HepG2 (cell line): ENCODE measurements around the gene PRIMPOL. TPM values are rescaled to one million over a fixed set of nuclear protein-coding genes. Genes with fewer than 3 reads are reported as not detected.

Source experiments
- CBX1 ChIP-seq: IDR thresholded peaks from one replicate; pipeline ENCODE4 v1.6.1; 2016; ENCODE audit warnings: antibody characterized with exemption, low read depth
- HOXA5 ChIP-seq: sonication (generic); formaldehyde crosslinking; IDR thresholded peaks from 2 replicates; pipeline ENCODE4 v1.4.0; 2020; ENCODE audit warnings: missing genetic modification reagents
- IRF2 ChIP-seq: IDR thresholded peaks from 2 replicates; pipeline ENCODE4 v1.6.1; 2018; ENCODE audit warnings: missing genetic modification reagents, missing compliant biosample characterization
- KDM5A ChIP-seq: fragments of 200-600 bp; sonication (generic); IDR thresholded peaks from 2 replicates; pipeline ENCODE4 v1.7.0; 2018; ENCODE audit warnings: antibody characterized with exemption, mild to moderate bottlenecking, low read length, borderline replicate concordance
- NBN ChIP-seq: fragments of 450-650 bp; conservative IDR thresholded peaks from 2 replicates; pipeline ENCODE4 v1.6.1; 2017
- NFIB ChIP-seq: sonication (generic); formaldehyde crosslinking; IDR thresholded peaks from 2 replicates; pipeline ENCODE4 v1.9.0; 2021; ENCODE audit warnings: missing genetic modification reagents, mild to moderate bottlenecking, borderline replicate concordance
- PAX8 ChIP-seq: sonication (generic); formaldehyde crosslinking; IDR thresholded peaks from 2 replicates; pipeline ENCODE4 v1.8.0; 2022; ENCODE audit warnings: mild to moderate bottlenecking, missing genetic modification reagents, borderline replicate concordance
- SRF ChIP-seq: IDR thresholded peaks from 2 replicates; pipeline ENCODE4 v1.6.1; 2011; ENCODE audit warnings: mild to moderate bottlenecking, low read depth, low read length, moderate library complexity
- THAP11 ChIP-seq: IDR thresholded peaks from 2 replicates; pipeline ENCODE4 v1.6.1; 2016; ENCODE audit warnings: missing biosample characterization, missing genetic modification reagents
- ZFX ChIP-seq: sonication (generic); formaldehyde crosslinking; IDR thresholded peaks from 2 replicates; pipeline ENCODE4 v1.4.0; 2020; ENCODE audit warnings: mild to moderate bottlenecking, low read depth, missing genetic modification reagents, moderate library complexity
- ZNF460 ChIP-seq: sonication (generic); formaldehyde crosslinking; IDR thresholded peaks from 2 replicates; pipeline ENCODE4 v1.5.1; 2020; ENCODE audit warnings: missing genetic modification reagents, mild to moderate bottlenecking, borderline replicate concordance
- ZNF562 ChIP-seq: sonication (generic); formaldehyde crosslinking; IDR thresholded peaks from 2 replicates; pipeline ENCODE4 v1.8.0; 2022; ENCODE audit warnings: missing genetic modification reagents, borderline replicate concordance
- ZNF660 ChIP-seq: sonication (generic); formaldehyde crosslinking; IDR thresholded peaks from 2 replicates; pipeline ENCODE4 v1.5.1; 2020; ENCODE audit warnings: mild to moderate bottlenecking, low read depth, missing genetic modification reagents, borderline replicate concordance
- polyA plus RNA-seq, 8 experiments: library from polyadenylated mRNA; depleted of rRNA in 3 of 8; stranded (reverse) in 7 of 8; unstranded in 1 of 8; fragments of >200 nt; fragmentation: Illumina TruSeq in 4 of 8; extraction: Trizol in 4 of 8; gene quantifications; 2 replicates each; pipeline versions ENCODE4 v1.2.1 to v1.2.3, GENCODE V29; 2011 to 2016; ENCODE audit warnings: low read depth in 4 of 8, missing spikeins in 1 of 8, mixed read lengths in 1 of 8; ENCODE audit not compliant: insufficient read depth in 1 of 8
- total RNA-seq, 5 experiments: library from RNA; depleted of rRNA; stranded (reverse); fragments of >200 nt; fragmentation: Illumina TruSeq; extraction: Trizol; gene quantifications; 2 replicates each; pipeline ENCODE4 v1.2.3, GENCODE V29; 2016; ENCODE audit warnings: low read depth in 1 of 5
- TF ChIP-seq, protein P1 (sequence below): sonication (generic); formaldehyde crosslinking; IDR thresholded peaks from 2 replicates; pipeline ENCODE4 v1.4.0; 2020; ENCODE audit warnings: low read depth, missing genetic modification reagents
- TF ChIP-seq, protein P2 (sequence below): sonication (generic); formaldehyde crosslinking; IDR thresholded peaks from 2 replicates; pipeline ENCODE4 v1.4.0; 2020; ENCODE audit warnings: missing genetic modification reagents
- TF ChIP-seq, protein P3 (sequence below): sonication (generic); formaldehyde crosslinking; IDR thresholded peaks from 2 replicates; pipeline ENCODE4 v1.5.1; 2020; ENCODE audit warnings: mild to moderate bottlenecking, moderate library complexity, missing genetic modification reagents
- TF ChIP-seq, protein P4 (sequence below): sonication (generic); formaldehyde crosslinking; IDR thresholded peaks from 2 replicates; pipeline ENCODE4 v1.8.0; 2022; ENCODE audit warnings: low read depth, missing genetic modification reagents
- TF ChIP-seq, protein P5 (sequence below): IDR thresholded peaks from 2 replicates; pipeline ENCODE4 v1.6.1; 2016; ENCODE audit warnings: low read depth

PRIMPOL gene
- total and polyA plus RNA-seq, 2 of the 13 experiments (the other 11 are each of a cell fraction or from before 2014, with no cell fraction given) = 7.3 to 11.0 TPM

DNA sequence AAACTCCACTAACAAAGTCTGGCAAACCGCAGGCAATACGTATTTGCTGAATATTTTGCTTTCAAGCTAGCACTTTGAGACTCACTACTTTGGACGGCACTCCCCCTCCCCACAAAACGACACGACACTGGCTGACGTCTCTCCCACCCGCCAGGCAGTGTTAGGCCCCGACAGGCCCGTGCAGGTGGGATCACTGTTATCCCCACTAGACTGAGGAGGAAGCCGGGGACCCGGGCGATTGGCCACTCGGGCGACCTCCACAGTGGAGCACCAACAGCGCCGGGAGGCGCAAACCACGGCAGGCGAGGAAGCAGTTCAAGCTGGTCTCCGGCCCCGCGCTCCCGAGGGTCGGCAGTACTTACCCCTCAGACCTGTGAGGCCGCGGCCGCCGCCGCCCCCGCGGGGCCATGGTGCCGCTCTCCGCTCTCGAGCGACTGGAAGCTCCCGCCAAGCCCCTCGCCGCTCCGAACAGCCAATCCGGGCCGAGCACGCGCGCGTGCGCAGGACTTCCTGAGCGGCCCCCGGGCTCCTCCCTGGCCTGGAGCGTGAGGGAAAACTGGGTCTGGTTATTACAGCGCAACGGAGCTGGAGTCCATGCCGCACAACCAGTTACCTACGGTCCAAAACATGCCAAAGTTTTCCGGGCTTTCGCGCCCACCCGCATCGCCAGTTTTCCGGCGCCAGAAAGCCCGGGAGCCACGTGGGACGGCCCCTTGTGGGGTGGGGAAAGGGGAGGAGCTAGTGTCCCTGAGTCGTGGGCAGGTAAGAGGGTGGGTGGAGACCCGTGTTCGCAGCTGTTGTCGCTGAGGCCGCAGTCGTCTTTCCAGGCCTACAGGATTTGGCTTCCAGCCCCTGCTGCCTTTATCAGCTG, 84.4 kb downstream of the PRIMPOL start, which contains the start of gene CENPU (continued):
- no peak; the same call in none of the 2 replicates for TF ChIP-seq KDM5A
- peak; percentile 54; the same call in 1 of the 2 replicates for TF ChIP-seq SRF
- TF ChIP-seq ZNF460 (CRISPR knock-in tag) = no peak; the same call in 1 of the 2 replicates
- TF ChIP-seq, protein P1, sequence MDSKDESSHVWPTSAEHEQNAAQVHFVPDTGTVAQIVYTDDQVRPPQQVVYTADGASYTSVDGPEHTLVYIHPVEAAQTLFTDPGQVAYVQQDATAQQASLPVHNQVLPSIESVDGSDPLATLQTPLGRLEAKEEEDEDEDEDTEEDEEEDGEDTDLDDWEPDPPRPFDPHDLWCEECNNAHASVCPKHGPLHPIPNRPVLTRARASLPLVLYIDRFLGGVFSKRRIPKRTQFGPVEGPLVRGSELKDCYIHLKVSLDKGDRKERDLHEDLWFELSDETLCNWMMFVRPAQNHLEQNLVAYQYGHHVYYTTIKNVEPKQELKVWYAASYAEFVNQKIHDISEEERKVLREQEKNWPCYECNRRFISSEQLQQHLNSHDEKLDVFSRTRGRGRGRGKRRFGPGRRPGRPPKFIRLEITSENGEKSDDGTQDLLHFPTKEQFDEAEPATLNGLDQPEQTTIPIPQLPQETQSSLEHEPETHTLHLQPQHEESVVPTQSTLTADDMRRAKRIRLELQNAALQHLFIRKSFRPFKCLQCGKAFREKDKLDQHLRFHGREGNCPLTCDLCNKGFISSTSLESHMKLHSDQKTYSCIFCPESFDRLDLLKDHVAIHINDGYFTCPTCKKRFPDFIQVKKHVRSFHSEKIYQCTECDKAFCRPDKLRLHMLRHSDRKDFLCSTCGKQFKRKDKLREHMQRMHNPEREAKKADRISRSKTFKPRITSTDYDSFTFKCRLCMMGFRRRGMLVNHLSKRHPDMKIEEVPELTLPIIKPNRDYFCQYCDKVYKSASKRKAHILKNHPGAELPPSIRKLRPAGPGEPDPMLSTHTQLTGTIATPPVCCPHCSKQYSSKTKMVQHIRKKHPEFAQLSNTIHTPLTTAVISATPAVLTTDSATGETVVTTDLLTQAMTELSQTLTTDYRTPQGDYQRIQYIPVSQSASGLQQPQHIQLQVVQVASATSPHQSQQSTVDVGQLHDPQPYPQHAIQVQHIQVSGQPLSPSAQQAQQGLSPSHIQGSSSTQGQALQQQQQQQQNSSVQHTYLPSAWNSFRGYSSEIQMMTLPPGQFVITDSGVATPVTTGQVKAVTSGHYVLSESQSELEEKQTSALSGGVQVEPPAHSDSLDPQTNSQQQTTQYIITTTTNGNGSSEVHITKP (CRISPR knock-in tag) = 0 out of 2 replicates have a peak, but pooled peaks have one; percentile 62
- peak; percentile 95 for TF ChIP-seq HOXA5 (CRISPR knock-in tag)
- peak; percentile 87; the same call in 1 of the 2 replicates for TF ChIP-seq ZNF562 (CRISPR knock-in tag)
- TF ChIP-seq ZFX (CRISPR knock-in tag) = peak; percentile 90
- no peak for TF ChIP-seq NBN
- TF ChIP-seq, protein P2, sequence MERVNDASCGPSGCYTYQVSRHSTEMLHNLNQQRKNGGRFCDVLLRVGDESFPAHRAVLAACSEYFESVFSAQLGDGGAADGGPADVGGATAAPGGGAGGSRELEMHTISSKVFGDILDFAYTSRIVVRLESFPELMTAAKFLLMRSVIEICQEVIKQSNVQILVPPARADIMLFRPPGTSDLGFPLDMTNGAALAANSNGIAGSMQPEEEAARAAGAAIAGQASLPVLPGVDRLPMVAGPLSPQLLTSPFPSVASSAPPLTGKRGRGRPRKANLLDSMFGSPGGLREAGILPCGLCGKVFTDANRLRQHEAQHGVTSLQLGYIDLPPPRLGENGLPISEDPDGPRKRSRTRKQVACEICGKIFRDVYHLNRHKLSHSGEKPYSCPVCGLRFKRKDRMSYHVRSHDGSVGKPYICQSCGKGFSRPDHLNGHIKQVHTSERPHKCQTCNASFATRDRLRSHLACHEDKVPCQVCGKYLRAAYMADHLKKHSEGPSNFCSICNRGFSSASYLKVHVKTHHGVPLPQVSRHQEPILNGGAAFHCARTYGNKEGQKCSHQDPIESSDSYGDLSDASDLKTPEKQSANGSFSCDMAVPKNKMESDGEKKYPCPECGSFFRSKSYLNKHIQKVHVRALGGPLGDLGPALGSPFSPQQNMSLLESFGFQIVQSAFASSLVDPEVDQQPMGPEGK (CRISPR knock-in tag) = peak; percentile 81
- TF ChIP-seq, protein P3, sequence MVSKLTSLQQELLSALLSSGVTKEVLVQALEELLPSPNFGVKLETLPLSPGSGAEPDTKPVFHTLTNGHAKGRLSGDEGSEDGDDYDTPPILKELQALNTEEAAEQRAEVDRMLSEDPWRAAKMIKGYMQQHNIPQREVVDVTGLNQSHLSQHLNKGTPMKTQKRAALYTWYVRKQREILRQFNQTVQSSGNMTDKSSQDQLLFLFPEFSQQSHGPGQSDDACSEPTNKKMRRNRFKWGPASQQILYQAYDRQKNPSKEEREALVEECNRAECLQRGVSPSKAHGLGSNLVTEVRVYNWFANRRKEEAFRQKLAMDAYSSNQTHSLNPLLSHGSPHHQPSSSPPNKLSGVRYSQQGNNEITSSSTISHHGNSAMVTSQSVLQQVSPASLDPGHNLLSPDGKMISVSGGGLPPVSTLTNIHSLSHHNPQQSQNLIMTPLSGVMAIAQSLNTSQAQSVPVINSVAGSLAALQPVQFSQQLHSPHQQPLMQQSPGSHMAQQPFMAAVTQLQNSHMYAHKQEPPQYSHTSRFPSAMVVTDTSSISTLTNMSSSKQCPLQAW = peak; percentile 99
- TF ChIP-seq ZNF660 (CRISPR knock-in tag) = no peak
- no peak for TF ChIP-seq PAX8 (CRISPR knock-in tag)
- TF ChIP-seq THAP11 (CRISPR knock-in tag) = peak; percentile 91
- TF ChIP-seq, protein P4, sequence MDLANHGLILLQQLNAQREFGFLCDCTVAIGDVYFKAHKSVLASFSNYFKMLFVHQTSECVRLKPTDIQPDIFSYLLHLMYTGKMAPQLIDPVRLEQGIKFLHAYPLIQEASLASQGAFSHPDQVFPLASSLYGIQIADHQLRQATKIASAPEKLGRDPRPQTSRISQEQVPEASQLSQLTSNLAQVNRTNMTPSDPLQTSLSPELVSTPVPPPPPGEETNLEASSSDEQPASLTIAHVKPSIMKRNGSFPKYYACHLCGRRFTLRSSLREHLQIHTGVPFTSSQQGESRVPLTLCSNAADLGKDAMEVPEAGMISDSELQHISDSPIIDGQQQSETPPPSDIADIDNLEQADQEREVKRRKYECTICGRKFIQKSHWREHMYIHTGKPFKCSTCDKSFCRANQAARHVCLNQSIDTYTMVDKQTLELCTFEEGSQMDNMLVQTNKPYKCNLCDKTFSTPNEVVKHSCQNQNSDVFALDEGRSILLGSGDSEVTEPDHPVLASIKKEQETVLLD (CRISPR knock-in tag) = peak; percentile 60
- TF ChIP-seq IRF2 = peak; percentile 94
- TF ChIP-seq NFIB = no peak
- TF ChIP-seq, protein P5, sequence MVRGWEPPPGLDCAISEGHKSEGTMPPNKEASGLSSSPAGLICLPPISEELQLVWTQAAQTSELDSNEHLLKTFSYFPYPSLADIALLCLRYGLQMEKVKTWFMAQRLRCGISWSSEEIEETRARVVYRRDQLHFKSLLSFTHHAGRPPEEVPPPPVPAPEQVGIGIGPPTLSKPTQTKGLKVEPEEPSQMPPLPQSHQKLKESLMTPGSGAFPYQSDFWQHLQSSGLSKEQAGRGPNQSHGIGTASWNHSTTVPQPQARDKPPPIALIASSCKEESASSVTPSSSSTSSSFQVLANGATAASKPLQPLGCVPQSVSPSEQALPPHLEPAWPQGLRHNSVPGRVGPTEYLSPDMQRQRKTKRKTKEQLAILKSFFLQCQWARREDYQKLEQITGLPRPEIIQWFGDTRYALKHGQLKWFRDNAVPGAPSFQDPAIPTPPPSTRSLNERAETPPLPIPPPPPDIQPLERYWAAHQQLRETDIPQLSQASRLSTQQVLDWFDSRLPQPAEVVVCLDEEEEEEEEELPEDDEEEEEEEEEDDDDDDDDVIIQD = peak; percentile 86
- peak; percentile 70 for TF ChIP-seq CBX1
